Stimulated activated CD4-positive, alpha-beta T cell treated with anti-CD3 and anti-CD28 coated beads, Interleukin-4, amount 100 ng/mL, for 4 hours (primary cell): ENCODE measurements around the gene LIAS.
"Not testable (repeated sequence)": the region's sequence is repeated elsewhere in the genome, so short reads cannot be mapped to it uniquely, and the experiment has no call there.

Experiments used
- DNase-seq, 2 experiments: peaks; one replicate each; pipeline ENCODE4 v3.0.0-alpha.2; 2020

The LIAS gene

GRCh38 chr4:39453738-39454137 is 5.1 kb upstream of the LIAS start:
- no peak for DNase-seq

- DNase-seq, result no peak
Observed at GRCh38 chr4:39455486-39455885, 3.4 kb upstream of the LIAS start.

- DNase-seq, result no peak
Observed at GRCh38 chr4:39456946-39457763, 1.7 kb upstream of the LIAS start.

GRCh38 chr4:39458161-39458504 is 723 bp upstream of the LIAS start:
- DNase-seq, result not testable (repeated sequence)

- DNase-seq, result no peak
Observed at GRCh38 chr4:39464886-39465501, 6.1 kb downstream of the LIAS start.

GRCh38 chr4:39466747-39467146 is 7.9 kb downstream of the LIAS start:
- DNase-seq, result no peak

- no peak for DNase-seq
Observed at GRCh38 chr4:39467464-39467863, 8.6 kb downstream of the LIAS start.

- no peak for DNase-seq
Observed at GRCh38 chr4:39469429-39470077, 10.7 kb downstream of the LIAS start.

- no peak for DNase-seq
Observed at GRCh38 chr4:39470402-39470801, 11.5 kb downstream of the LIAS start.

GRCh38 chr4:39472396-39472795 is 13.5 kb downstream of the LIAS start:
- no peak for DNase-seq

- DNase-seq, result no peak
Observed at GRCh38 chr4:39476187-39476895, 17.5 kb downstream of the LIAS start.

- DNase-seq, result no peak
Observed at GRCh38 chr4:39480251-39480650, 21.4 kb downstream of the LIAS start.

GRCh38 chr4:39480902-39481695 is 22.2 kb downstream of the LIAS start:
- DNase-seq, result no peak

GRCh38 chr4:39484582-39485272 is 25.9 kb downstream of the LIAS start:
- no peak for DNase-seq

GRCh38 chr4:39486221-39486804 is 27.5 kb downstream of the LIAS start:
- no peak for DNase-seq

- no peak for DNase-seq
Observed at GRCh38 chr4:39490322-39490721, 31.5 kb downstream of the LIAS start.

GRCh38 chr4:39494354-39494753 is 35.5 kb downstream of the LIAS start:
- no peak for DNase-seq

- no peak for DNase-seq
Observed at GRCh38 chr4:39495446-39496213, 36.8 kb downstream of the LIAS start.

- no peak for DNase-seq
Observed at GRCh38 chr4:39497909-39498726, 39.3 kb downstream of the LIAS start.

- DNase-seq, result no peak
Observed at GRCh38 chr4:39498727-39499020, 39.8 kb downstream of the LIAS start.
